SIG-M5 treated with dmso at 0.1 percent for 504 hours (cell line): Measurements from ENCODE around the gene SELP.
A peak's percentile ranks its signal among the peaks of the same experiment; 100 is the strongest.

Source experiments
- DNase-seq: peaks from one replicate; lab custom pipeline; 2025; ENCODE audit not compliant: unreplicated experiment; lab: John Stamatoyannopoulos, UW

The SELP gene

DNA sequence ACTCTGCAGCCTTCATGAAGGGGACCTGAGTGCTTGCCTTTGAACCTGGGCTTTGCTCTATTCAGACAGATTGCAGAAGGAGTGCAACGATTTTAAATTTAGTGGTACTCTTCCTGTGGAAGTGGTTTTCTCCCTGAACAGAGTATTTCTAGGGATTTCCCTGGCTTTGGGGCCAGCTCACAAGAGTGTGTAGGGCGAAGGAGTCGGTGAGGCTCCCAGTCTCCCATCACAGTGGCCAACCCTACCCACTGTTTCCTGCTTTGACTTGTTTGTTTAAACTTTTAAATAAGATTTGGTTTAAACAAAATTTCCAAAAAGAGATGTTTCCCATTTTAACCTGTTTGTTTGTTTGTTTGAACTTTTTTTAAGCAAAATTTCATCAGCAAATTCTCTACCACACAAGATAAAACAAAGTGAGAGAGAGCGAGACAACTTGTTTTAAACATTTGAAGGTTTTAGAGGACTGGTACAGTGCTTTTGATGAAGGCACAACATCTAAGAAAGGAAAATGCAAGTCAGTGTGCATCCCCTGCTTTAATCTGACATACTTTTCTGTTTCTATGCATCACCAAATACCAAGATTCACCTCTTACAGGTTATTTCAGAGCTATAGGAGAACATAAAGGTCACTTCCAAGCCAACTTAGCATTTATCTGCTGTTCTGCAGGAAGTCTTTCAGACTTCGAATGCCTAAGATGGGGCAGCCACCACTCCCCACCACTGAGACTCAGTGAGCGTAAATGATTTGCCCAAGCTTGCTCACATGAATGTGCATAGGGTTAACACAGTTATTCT lies 6.6 kb downstream of the SELP start:
- no peak for DNase-seq

DNA sequence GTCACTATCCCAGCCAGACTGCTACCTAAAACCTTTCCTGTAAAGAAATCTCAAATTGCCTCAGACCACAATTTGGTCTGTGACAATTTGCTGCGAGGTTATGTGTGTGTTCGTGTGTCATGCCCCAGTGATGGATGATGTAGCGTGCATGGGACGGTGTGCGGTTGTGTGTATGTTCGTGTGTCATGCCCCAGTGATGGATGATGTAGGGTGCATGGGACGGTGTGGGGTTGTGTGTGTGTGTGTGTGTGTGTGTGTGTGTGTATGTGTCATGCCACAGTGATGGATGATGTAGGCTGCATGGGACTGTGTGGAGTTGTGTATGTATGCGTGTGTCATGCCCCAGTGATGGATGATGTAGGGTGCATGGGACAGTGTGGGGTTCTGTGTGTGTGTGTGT lies 9.4 kb downstream of the SELP start:
- no peak for DNase-seq

DNA sequence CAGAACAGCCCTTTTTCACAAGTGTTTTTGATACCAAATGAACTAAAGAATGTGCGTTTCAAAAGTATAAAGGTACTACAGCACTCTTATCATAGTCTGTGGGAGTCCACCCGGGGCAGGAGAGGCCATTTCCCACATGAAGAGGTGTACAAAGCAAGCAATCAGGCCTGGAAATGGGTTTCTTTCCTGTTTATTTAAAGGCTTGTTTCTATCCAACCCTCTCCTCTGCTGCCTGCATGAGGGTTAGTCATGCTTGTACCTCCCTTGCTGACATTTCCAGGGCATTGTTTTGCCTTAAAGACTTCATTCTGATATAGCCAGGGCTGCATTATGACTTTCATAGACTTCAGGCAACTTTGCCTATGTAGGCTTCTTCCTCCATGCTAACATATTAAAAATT lies 11.6 kb downstream of the SELP start:
- DNase-seq = no peak

DNA sequence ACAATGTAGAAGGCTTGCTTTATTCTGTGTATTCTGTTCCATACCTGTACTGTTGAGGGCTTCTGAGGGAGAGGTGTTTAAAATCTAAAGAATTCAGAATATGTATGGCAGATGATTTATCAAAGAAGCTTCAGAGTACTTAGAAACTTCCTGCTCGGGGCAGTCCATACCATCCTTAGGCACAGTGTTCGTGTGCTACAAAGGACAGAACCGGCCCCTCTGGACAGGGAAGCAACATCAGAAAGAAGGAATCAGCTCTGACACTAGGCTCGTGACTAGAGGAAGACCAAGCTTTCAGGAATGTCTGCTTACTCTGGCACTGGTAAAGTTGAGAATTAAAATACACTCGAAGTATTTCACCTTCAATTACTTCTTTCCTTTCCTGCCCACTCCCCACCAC lies 14.1 kb downstream of the SELP start:
- no peak for DNase-seq

DNA sequence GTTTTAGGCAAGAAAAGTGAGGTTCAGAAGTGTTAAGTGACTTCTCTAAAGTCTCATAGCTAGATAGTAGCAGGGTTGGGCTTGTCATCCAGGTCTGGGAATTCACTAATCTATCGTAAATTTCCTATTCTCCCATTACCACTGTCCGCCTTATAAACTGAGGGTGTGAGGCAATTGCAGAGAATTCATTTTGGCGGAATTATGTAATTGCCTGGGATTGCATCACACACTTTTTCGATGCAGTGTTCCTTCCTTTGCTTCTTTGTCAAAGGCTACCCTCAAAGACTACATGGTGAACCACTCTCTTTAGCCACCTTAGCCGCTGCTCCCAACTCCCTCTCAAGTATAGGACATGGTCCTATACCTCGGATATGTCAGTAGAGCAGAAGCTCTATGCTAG lies 19.1 kb downstream of the SELP start:
- peak; percentile 59 for DNase-seq

DNA sequence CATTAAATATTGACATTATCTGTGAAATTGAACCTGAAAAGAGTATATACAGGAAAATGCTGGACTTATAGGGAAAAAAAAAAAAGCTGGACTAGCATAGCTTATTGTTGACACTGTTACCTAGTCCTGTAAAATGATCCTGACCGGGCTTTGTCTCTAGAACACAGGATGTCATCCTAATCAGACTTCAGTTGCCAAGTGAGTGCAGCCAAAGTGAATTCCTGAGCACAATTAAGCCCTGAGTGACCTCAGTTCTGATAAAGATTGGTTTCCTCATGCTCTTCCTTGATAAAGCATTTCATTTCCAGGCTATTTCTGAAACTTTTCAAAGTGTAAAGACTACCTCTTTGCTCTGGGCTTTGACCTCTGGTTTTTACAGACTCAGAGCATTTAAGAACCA lies 19.8 kb downstream of the SELP start:
- no peak for DNase-seq

DNA sequence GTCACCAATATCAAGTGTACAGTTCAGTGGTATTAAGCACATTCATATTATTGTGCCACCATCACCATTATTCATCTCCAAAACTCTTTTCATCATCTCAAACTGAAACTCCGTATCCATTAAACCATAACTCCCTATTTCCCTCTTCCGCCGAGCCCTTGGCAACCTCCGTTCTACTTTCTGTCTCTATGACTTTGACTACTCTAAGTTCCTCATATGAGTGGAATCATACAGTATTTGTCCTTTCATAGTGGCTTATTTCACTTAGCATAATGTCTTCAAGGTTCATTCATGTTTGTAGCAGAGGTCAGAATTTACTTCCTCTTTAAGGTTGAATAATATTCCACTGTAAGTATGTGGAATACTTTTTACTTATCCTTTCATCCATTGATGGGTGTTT lies 21.7 kb downstream of the SELP start:
- no peak for DNase-seq

DNA sequence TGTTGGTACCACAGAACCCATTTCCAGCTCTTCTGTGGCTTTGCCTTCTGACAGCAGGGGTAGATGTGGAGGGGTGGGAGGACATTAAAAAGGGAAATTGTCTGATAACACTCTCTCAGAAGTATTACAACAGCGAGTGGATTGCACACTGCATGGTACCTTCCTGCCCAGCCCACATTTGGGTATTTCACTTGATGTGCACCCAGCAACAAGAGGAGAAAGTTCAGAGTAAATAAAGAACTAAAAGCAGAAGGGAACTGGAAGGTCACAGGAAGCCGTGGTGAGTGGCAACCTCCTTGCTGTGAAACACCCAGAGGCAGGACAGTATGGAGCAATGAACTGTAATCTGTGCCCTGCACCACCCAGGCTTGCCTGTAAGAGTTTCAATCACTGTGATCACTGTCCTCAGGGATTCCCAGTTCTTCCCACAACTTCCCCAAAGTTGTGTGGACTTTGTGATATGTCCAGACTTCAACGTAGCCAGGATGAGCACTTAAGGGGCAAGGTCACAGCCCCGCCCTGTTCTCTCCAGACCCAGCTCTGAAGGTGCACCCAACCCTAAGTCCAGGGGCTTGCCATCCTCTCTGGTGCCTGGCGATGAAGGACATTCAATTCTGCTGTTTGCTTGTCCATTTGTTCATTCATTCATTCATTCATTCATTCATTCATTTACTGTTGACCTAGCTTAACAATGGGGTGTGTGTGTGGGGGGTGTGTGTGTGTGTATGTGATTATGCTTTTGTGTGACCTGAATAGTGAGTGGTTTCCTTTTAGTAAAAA lies 25.0 kb downstream of the SELP start:
- peak; percentile 95 for DNase-seq

DNA sequence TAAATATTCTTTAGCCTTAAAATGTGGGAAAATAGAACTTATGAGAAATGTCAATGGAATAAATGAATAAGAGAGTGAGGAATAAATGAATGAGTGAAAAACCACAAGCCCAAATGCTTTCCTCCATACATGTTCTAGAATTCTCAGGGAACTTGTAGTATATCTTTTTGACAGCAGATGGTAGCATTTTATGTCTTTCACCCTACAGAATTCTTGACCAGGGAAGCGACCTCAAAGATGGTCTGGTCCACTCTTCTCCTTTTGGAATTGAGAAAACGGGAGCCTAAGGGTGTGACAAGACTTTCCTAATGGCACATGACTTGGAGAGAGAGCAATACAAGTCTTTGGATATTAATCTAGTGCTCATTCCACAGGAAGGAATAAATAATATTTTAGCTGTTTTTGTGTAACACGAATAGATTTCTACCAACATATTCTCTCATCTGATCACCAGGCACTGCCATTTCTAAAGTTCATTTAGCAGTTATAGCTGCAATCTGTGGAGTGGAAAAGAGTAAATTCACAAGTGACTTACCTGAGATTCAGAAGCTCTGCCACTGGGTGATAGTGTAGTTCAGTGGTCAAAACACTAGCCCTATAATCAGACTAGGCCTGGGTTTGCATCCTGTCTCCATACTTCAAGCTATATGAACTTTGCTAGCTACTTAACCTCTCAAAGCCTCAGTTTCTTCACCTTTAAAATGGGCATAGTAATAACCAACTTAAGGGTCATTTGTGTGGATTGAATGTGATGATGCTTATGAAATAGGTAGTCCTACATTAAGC lies 28.6 kb downstream of the SELP start:
- DNase-seq = peak; percentile 42

DNA sequence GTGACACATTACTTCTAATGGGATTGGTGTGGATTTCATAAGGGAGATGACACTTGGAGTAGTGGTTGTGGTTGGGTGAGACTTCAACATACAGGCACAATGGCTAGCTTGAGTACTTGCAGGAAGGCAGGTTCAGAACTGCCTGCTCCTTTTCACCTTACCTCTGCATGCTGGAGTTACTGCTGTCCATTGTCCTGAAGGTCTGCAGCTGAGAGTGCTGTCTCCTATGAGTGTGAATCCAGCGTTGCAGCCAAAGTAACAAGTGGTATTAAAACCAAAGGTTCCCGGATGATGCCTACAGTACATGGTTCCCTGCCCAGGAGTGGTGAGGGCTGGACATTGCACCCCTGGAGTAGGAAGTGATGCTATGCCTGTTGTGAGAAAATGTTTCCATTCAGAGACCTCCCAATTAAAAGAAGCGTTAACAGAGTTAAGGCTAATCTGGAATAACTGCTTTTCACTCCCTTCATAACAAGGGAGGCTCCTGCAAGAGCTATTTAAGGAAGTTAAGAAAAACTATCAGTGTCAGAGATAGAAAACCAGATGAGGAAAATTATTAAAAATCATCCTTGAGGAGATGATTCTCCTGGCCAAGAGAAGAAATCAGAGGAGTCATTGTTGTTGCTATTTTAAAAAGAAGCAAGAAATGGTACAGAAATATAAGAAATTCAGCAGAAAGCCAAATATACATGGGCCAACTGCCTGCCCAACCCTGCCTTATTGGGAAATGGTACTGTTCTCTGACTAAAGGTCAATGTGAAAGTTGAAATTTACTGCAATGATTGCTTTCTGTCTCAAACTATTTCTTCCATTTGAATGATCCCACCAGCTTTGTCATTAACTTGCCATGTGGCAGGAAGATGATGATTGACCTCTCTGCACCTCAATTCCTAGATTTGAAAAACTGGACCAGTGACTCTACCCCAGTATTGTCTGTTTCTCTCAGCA lies 33.9 kb downstream of the SELP start:
- peak; percentile 25 for DNase-seq

DNA sequence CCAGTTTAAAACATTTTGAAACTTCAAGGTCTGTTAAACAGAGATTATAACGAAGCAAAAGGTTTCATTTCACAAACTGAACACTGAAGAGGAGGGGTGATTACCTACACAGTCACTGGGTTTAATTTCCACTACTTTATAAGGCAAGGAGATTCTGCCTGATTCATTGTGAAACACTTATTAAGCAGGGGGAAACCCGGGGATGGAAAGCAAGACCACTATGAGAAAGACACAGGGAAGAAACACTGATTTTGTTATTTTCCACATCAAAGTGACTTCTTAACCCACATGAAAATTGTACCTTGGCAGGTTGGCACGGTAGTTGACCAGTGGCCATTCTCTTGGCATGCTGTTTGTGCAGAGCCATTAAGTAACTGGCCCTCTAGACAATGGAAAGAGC lies 35.5 kb downstream of the SELP start:
- no peak for DNase-seq

DNA sequence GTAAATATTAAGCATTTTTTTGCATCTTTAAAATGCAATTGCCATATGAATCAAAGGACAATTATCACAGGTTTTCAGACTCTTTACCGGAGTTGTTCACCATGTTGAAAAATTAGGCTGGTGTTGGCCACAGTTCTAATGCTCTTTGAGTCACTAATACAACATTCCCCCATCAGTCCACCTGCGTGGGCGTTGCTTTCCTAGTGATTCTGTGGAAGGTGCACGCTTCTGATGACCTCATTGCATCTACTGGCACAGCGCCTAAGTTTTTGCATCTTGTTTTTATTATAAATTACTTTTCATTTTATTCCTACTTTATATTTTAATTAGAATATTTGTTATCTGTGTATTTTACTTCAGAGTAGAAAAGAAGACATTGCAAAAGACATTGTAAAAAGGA lies 39.0 kb downstream of the SELP start:
- no peak for DNase-seq

DNA sequence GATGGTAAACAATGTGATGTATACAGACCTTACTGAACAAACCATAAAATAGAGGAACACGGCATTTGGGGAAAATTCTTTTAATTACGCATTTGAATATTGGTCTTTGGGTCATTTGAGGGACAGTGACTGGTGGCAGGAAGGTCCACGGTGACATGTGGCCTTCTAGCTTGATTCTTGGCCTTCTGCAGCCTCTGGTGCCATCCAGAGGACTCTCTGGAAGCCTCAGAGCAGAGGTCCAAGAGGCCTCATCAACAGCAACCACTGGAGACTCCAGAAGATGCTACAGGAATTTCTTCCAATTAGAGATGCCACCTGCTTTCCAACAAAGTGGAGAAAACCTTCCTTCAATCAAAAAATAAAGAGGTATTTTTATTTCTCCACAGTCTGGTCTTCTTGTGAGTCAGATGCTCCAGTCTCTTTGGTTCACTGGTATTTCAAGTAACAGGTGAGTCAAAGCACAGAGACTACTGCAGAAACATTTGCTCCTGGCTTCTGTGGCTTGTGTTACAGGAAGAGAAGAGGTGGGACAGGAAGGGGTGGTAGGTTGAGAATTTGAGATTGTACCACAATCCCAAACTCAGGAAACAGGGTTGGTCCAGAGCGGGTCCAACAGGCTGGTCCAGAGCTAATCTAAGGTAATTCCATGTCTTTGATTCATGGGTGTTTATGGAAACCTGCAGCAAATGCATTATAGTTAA lies 41.0 kb downstream of the SELP start:
- no peak for DNase-seq

DNA sequence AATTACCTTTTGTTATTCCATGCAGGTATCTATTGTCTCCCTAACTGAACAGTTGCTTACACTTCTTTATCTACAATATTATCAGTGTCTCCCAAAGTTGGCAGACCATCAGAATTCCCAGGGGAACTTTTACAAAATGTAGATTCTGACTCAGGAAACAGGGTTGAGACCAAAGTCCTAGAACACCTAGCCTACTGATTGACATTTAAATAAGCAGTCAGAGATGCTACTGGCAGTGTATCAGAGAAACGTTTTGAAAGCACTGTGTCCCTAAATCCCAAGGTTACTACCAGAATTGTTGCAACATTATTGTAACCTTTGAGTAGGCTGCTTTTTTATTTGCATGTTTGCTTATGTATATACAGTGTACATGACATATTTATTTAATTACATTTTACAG lies 41.8 kb downstream of the SELP start:
- no peak for DNase-seq

DNA sequence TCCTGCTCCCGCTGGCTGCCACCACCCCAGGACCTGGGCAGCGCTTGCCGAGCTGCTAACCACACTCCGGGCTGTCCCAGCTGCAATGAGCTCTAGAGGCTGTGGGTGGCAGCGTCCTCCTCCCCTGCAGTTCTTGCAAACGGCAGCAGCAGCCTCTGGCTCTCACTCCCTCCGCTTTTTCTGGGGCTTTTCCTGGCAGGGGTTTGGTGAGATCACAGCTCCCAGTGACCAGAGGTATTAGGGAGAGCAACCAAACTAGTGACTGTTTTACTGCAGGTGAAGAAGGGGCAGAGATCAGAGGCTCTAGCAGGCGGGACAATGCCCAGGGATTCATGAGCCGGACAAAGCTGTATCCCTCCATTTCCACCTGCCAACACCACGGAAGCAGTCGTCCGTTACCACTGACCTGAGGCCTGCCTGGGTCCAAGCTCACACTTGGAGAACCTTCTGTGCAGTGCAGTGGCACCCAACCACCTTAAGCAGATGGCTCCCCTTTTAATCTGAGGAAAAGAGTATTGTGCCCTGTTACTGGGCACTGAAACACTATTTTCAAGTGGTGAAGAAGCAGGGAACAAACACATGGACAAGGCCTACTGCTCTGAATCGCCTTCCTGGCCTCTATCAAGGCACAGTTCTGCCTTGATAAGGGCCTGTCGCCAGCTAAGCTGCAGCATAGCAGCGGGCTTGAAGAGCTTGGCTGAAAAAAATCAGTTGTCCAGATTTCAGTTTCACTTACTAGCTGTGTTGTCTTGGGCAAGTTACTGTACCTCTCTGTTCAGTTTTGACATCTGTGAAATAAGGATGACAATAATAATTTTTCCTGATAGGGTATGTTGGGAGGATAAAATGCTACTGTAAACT lies 43.3 kb downstream of the SELP start, which contains the start of gene F5:
Gene F5, minus strand, starts transcription at position 87 of the 861 bp plus-strand sequence. CDS start 95 bp downstream, outside the sequence.
- DNase-seq = peak; percentile 86

DNA sequence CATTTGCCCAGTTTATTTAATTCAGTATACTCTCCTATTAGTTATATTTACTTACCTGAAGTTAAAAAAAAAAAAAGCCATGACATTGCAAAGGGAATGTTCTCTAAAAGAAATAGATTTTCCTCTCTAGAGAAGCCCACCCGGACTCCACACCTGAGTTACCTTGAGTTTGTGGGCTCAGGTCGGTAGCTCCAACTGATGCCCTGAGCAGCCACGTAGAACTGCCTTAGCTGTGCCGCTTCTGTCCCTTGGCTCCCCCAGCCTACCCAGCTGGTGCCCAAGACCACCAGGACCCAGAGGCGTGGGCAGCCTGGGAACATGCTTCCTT lies 43.9 kb downstream of the SELP start:
- no peak for DNase-seq

DNA sequence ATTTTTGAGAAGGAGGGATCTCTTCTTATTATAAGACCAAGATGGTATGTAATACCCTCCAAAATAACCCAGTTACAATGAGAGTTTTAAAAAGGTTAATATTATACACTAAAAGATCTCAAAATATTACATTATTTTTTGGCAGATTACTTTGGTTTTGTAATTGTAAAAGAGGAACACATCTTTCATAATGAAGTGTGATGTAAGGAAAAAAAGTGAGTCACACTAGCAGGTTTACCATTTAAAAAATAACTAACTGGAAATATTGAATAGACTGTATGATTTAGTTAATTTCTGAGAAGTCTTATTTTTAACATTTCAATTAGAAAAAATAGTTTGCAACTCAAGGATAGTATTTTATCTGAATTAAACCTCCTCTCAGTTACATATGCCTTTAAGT lies 44.7 kb downstream of the SELP start:
- DNase-seq = peak; percentile 70

DNA sequence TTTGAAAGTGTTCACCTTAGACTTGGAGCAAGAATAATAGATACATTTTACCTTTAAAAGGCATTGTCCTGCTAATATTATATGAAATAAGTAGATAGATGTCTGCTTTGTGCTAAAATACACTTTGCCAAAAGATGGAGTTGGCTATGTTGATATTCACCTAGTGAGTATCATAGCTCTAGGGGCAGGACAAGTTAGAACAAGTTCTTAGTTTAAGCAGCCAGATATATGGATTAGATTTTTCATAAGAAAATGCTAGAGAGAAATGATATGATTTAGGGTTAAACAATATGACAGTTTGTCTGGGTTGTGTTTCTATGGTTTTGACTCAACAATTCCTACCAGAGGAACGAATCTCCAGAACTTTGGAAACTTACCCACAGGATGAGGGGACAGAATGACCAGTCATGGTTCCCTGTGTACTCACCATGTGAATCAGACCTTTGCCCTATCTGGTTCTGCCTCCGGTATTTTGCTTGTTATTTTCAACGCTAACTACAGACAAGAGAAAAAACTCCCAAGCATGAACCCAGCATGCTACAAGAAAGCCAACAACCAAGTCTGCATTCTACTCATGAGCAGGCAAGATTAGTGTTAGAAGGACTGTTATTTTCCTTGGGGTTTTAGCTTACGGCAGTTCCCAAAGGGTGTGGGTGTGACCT lies 45.3 kb downstream of the SELP start:
- peak; percentile 66 for DNase-seq
